ENCODE results near the gene KANSL3.

The KANSL3 gene

DNA sequence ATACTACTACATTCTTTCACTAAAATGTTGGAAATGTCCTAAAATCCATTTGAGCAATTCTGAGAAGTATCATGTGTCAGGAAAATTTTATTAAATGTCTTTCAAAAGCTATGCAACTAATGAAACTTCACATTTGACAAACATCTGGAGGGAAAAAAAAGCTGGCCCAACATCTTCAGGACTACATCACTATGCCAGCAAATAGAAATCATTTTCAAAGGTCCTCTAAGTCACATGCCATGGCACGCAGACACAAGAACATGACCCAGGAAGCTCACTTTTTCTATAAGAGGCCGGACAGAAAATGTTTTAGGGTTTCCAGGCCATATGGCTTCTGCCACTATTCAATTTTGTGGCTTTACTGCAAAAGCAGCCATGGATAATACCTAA is 11.6 kb downstream of the KANSL3 start:
- TF ChIP-seq FOXP2 (optimal IDR thresholded peaks at IDR 0.05; ENCODE audit: borderline replicate concordance, extremely low read depth, extremely low read length, insufficient read depth) (no peak), TAF1 (IDR thresholded peaks at IDR 0.05; ENCODE audit: borderline replicate concordance, insufficient read depth, low read length) (no peak), SIN3A (IDR thresholded peaks at IDR 0.05; ENCODE audit: borderline replicate concordance, insufficient read depth, low read length) (no peak), POLR2AphosphoS5 (IDR thresholded peaks at IDR 0.05; ENCODE audit: low read depth, low read length) (no peak)
- TF ChIP-seq, protein P1, sequence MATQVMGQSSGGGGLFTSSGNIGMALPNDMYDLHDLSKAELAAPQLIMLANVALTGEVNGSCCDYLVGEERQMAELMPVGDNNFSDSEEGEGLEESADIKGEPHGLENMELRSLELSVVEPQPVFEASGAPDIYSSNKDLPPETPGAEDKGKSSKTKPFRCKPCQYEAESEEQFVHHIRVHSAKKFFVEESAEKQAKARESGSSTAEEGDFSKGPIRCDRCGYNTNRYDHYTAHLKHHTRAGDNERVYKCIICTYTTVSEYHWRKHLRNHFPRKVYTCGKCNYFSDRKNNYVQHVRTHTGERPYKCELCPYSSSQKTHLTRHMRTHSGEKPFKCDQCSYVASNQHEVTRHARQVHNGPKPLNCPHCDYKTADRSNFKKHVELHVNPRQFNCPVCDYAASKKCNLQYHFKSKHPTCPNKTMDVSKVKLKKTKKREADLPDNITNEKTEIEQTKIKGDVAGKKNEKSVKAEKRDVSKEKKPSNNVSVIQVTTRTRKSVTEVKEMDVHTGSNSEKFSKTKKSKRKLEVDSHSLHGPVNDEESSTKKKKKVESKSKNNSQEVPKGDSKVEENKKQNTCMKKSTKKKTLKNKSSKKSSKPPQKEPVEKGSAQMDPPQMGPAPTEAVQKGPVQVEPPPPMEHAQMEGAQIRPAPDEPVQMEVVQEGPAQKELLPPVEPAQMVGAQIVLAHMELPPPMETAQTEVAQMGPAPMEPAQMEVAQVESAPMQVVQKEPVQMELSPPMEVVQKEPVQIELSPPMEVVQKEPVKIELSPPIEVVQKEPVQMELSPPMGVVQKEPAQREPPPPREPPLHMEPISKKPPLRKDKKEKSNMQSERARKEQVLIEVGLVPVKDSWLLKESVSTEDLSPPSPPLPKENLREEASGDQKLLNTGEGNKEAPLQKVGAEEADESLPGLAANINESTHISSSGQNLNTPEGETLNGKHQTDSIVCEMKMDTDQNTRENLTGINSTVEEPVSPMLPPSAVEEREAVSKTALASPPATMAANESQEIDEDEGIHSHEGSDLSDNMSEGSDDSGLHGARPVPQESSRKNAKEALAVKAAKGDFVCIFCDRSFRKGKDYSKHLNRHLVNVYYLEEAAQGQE (IDR thresholded peaks at IDR 0.05; ENCODE audit: insufficient read depth in 1 of 2, low read depth in 2 of 2, low read length in 2 of 2) = no peak

DNA sequence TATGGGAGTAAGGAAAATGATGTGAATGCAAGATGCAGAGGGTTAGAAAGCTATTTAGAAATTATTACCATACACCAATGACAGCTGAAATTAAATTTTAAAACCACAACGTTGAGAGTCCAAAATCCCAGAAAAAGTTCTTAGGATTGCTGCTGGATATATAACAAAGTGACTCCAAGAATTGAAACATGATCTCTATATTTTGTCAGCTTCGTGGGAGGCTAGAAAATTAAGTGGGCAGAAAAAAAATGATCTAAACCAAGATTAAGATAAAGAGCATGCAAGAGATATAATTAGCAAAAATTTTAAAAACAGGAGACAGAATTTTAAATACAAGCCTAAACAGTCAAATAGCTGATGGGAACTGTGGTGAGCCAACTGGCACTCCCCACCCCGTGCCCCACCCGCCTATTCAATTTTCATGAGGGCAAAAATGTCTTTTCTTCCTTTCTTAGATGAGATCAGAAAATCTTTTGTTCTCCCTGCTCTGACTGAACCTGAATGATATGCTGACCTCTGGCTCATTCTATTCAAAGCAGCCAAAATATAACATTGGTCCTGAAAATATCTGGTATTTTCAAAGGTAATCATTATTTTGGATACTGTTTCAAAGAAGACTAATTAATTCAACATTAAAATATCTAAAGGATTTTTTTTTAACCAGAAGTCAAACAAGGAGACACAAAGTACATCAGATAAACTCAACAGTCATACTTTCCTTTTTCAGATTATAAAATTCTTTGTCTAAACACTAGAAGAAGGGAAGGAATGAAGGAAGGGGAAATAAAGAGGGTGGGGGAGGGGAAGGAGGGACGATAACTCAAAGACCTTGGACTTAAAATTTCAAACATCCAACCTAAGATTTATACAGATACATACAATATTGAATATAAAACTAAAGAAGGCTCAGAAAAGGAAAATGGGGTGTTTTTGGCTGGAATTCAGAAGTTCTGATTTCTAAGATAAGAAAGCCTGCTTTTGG is 12.2 kb downstream of the KANSL3 start:
- TF ChIP-seq FOXP2 (optimal IDR thresholded peaks at IDR 0.05; ENCODE audit: borderline replicate concordance, extremely low read depth, extremely low read length, insufficient read depth) (no peak), SIN3A (IDR thresholded peaks at IDR 0.05; ENCODE audit: borderline replicate concordance, insufficient read depth, low read length) (no peak), POLR2AphosphoS5 (IDR thresholded peaks at IDR 0.05; ENCODE audit: low read depth, low read length) (no peak)
- TF ChIP-seq, protein P1 (IDR thresholded peaks at IDR 0.05; ENCODE audit: insufficient read depth in 1 of 2, low read depth in 2 of 2, low read length in 2 of 2) = no peak

DNA sequence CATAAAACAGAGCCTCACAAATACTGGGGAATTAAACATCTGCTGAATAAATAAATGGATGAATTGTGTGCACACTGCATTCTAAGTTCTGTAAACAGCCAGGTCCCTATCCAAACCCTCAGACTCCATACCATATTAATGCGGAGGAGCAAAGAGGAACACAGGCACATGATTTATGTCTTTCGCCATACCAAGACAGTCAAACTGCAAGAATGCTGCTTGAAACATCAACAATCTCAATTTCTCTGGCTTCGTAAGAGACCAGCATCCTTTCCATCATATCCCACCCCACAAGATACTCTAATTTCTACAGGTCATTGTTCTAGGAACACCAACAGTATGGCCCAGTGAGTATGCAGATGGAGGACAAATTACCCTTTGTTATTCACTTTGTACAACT is 15.0 kb downstream of the KANSL3 start:
- no peak for TF ChIP-seq TAF1 (IDR thresholded peaks at IDR 0.05; ENCODE audit: borderline replicate concordance, insufficient read depth, low read length)
- no peak for TF ChIP-seq SIN3A (IDR thresholded peaks at IDR 0.05; ENCODE audit: borderline replicate concordance, insufficient read depth, low read length)
- TF ChIP-seq, protein P1 (IDR thresholded peaks at IDR 0.05; ENCODE audit: insufficient read depth in 1 of 2, low read depth in 2 of 2, low read length in 2 of 2) = no peak
- TF ChIP-seq POLR2AphosphoS5 (IDR thresholded peaks at IDR 0.05; ENCODE audit: low read depth, low read length) = no peak
- no peak for TF ChIP-seq FOXP2 (optimal IDR thresholded peaks at IDR 0.05; ENCODE audit: borderline replicate concordance, extremely low read depth, extremely low read length, insufficient read depth)

DNA sequence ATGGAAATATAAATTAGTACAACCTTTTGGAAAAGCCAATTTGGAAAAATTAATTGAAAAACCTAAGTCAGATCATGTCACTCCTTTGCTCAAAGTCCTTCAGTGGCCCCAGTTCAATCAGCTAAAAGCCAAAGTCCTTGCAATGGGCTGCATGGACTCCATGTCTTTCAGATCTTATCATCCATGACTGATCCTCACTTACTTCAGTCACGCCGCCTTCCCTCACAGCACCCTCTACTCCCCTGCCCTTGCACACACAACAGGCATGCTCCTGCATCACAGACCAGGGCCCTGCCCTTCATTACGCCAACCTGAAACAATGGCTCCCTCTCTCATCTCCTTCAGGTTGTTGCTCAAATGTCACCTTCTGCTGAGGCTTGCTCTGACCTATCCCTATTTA is 15.6 kb downstream of the KANSL3 start:
- TF ChIP-seq TAF1 (IDR thresholded peaks at IDR 0.05; ENCODE audit: borderline replicate concordance, insufficient read depth, low read length) (no peak), SIN3A (IDR thresholded peaks at IDR 0.05; ENCODE audit: borderline replicate concordance, insufficient read depth, low read length) (no peak), POLR2AphosphoS5 (IDR thresholded peaks at IDR 0.05; ENCODE audit: low read depth, low read length) (no peak), FOXP2 (optimal IDR thresholded peaks at IDR 0.05; ENCODE audit: borderline replicate concordance, extremely low read depth, extremely low read length, insufficient read depth) (no peak)
- TF ChIP-seq, protein P1 (IDR thresholded peaks at IDR 0.05; ENCODE audit: insufficient read depth in 1 of 2, low read depth in 2 of 2, low read length in 2 of 2) = no peak

Measured in PFSK-1 (cell line).